Common myeloid progenitor, CD34-positive (primary cell): Measurements from ENCODE around the gene FHIT.

ENCODE experiments used
- CTCF ChIA-PET: fragments of 350-600 bp; sonication (Branson Sonifier 250); formaldehyde crosslinking; loops from one replicate; lab custom pipeline; 2021; ENCODE audit warnings: antibody characterized with exemption; lab: Charles Lee
- POLR2A ChIA-PET: fragments of 350-600 bp; sonication (Branson Sonifier 250); formaldehyde crosslinking; loops from one replicate; lab custom pipeline; 2021; ENCODE audit warnings: antibody characterized with exemption; lab: Charles Lee
- DNase-seq, 3 donors: peaks; one replicate each; pipeline versions ENCODE4 v3.0.0 to v3.0.0-alpha.2; 2013
- H3K27ac ChIP-seq, 2 experiments: 1 replicate in 1 of 2; 2 replicates in 1 of 2; pipeline ENCODE4 v1.7.0; 2013; ENCODE audit warnings: inconsistent platforms in 2 of 2, low read length in 2 of 2, mild to moderate bottlenecking in 2 of 2, low read depth in 1 of 2, moderate library complexity in 1 of 2; ENCODE audit not compliant: severe bottlenecking in 2 of 2, insufficient read depth in 1 of 2, poor library complexity in 1 of 2
- H3K27me3 ChIP-seq, 5 experiments: replicated peaks in 2 of 5; 1 replicate in 3 of 5; 2 replicates in 2 of 5; pipeline versions ENCODE4 v1.6.1 to v1.7.0; 2013; ENCODE audit warnings: low read length in 4 of 5, mild to moderate bottlenecking in 2 of 5, moderate library complexity in 2 of 5, inconsistent platforms in 1 of 5; ENCODE audit not compliant: insufficient read depth in 5 of 5, control insufficient read depth in 4 of 5
- H3K36me3 ChIP-seq, 4 experiments: 1 replicate in 2 of 4; 2 replicates in 2 of 4; pipeline versions ENCODE4 v1.6.1 to v1.7.0; 2013; ENCODE audit warnings: low read length in 3 of 4, control low read depth in 1 of 4, mild to moderate bottlenecking in 1 of 4; ENCODE audit not compliant: control insufficient read depth in 4 of 4, insufficient read depth in 4 of 4
- H3K4me1 ChIP-seq, 4 experiments: 1 replicate in 3 of 4; 2 replicates in 1 of 4; pipeline versions ENCODE4 v1.6.1 to v1.7.1; 2013; ENCODE audit warnings: low read length in 3 of 4, mild to moderate bottlenecking in 3 of 4, control low read depth in 1 of 4, inconsistent platforms in 1 of 4, moderate library complexity in 1 of 4; ENCODE audit not compliant: control insufficient read depth in 4 of 4, insufficient read depth in 4 of 4; ENCODE audit errors: control extremely low read depth in 1 of 4
- H3K4me3 ChIP-seq, 7 experiments: 1 replicate in 4 of 7; 2 replicates in 3 of 7; pipeline versions ENCODE4 v1.5.1 to v1.7.0; 2013; ENCODE audit warnings: mild to moderate bottlenecking in 7 of 7, low read length in 6 of 7, moderate library complexity in 6 of 7, inconsistent platforms in 2 of 7, low read depth in 2 of 7, control low read depth in 1 of 7; ENCODE audit not compliant: insufficient read depth in 4 of 7, control insufficient read depth in 1 of 7; ENCODE audit errors: extremely low read depth in 1 of 7
- H3K9me3 ChIP-seq, 5 experiments: 1 replicate in 4 of 5; 2 replicates in 1 of 5; pipeline versions ENCODE4 v1.6.1 to v1.7.1; 2013; ENCODE audit warnings: low read length in 4 of 5, mild to moderate bottlenecking in 2 of 5, inconsistent platforms in 1 of 5, low read depth in 1 of 5, moderate library complexity in 1 of 5; ENCODE audit not compliant: control insufficient read depth in 4 of 5, insufficient read depth in 2 of 5; ENCODE audit errors: control extremely low read depth in 1 of 5
- WGBS: methylation state at CpG from one replicate; pipeline ENCODE4 v1.1.5; 2013; ENCODE audit not compliant: insufficient coverage; 5-methylcytosine and 5-hydroxymethylcytosine counted together

Gene FHIT

DNA sequence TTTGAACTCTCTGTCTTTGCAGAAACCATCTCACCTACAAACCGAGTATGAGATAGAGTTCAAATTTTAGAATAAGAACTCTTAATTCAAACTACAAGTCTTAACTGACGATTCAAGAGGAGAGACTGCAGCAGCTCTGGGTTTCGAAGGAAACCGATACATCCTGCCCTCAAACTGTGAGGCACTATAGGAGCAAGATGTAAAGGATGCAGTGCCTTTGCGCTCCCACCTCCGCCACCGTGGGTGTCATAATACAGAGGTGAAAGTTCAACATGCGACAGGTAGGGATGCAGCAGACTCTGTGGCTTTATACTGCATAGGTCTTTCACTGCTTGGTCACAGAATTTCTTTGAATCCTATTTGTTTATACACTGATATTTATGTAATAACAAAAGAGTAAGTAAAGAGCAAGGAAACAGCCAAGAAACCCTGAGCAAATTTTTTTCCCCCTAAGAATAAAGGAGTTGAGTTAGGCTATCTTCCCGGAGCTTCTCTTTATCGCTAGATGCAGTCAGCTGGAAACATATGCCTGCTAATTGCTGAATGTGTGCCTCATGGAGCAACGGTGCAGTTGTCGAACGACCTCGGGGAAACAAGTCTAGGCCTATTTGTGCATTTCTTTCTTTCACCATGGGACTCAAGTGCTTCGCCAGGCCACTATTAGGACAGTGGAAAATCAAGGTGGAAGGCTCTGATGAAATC is 1103.9 kb downstream of the FHIT start:
- Histone ChIP-seq H3K27me3 (no peaks in the 10 kb centered on the region), H3K36me3 (no peaks in the 10 kb centered on the region), H3K27ac (no peak overlapping the region), H3K9me3 (no peaks in the 10 kb centered on the region), H3K4me3 (no peak overlapping the region), H3K4me1 (no peaks in the 10 kb centered on the region)
- ChIA-PET POLR2A (no interaction called here), CTCF (no interaction called here)
- DNase-seq, result no peak
- WGBS, result 92% methylated on average over 13 of the region's 15 CpGs

DNA sequence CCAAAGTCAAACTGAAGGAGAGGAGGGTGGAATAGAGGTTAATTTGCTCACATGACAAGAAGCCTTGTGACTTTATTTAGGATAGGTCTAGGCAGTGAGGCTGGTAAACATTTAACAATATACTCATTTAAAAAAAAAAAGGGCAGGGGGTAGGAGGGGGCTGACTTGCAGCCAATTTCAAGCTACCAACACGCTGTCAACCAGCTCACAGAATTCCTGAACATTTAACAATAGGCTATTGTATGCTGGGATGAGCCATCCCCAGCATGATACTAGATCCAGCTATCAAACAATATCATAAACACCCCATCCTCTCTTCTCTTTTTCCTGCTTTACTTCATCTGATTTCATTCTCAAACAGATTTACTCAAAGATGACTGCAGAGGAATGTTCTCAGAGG is 1105.1 kb downstream of the FHIT start:
- no peaks in the 10 kb centered on the region for H3K36me3 ChIP-seq
- H3K27me3 ChIP-seq, result no peaks in the 10 kb centered on the region
- H3K4me1 ChIP-seq, result no peaks in the 10 kb centered on the region
- no peak overlapping the region for H3K27ac ChIP-seq
- no peaks in the 10 kb centered on the region for H3K9me3 ChIP-seq
- no peak overlapping the region for H3K4me3 ChIP-seq
- WGBS, result 100% methylated on average over 1 of the region's 1 CpG
- ChIA-PET CTCF (interaction anchor here (0.9 to 1.4 kb wide), 2 partner anchors 11 to 30 kb away, joined by 3 to 4 read pairs; no protein-coding TSS in a partner anchor), POLR2A (no interaction called here)
- DNase-seq, result no peak

DNA sequence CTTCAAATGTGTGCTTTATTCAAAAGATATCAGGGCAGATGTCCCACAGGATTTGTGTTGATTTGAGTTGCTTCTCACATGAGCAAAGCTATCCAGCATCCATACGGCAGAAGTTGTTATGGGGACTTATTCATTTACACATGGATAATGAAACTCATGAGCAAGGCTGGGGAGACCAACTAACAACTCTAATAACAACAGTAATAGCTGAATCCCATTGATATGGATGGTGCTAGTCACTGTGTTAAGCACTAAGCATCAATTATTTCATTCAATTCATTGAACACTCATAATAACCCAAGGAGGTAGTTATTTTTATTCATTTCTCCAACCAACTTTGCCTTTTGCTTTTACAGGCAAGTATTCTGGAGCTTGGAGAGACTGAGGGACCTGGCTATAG is 1107.2 kb downstream of the FHIT start:
- ChIA-PET POLR2A (interaction anchor here (0.6 kb wide), 1 partner anchor 10 kb away, joined by 5 read pairs; no protein-coding TSS in a partner anchor), CTCF (no interaction called here)
- DNase-seq, result no peak
- no peaks in the 10 kb centered on the region for H3K36me3 ChIP-seq
- H3K4me1 ChIP-seq, result no peaks in the 10 kb centered on the region
- no peak overlapping the region for H3K4me3 ChIP-seq
- H3K27ac ChIP-seq, result no peak overlapping the region
- no peaks in the 10 kb centered on the region for H3K9me3 ChIP-seq
- no CpG with 5 or more reads among the region's 1 CpG for WGBS
- no peaks in the 10 kb centered on the region for H3K27me3 ChIP-seq

GRCh38 chr3:60142009-60142408 is 1109.2 kb downstream of the FHIT start:
- Histone ChIP-seq H3K27ac (no peak overlapping the region), H3K36me3 (no peaks in the 10 kb centered on the region), H3K4me1 (no peaks in the 10 kb centered on the region), H3K4me3 (no peak overlapping the region), H3K9me3 (no peaks in the 10 kb centered on the region), H3K27me3 (no peaks in the 10 kb centered on the region)
- WGBS, result no CpG with 5 or more reads among the region's 2 CpGs
- ChIA-PET CTCF (no interaction called here), POLR2A (no interaction called here)
- no peak for DNase-seq

DNA sequence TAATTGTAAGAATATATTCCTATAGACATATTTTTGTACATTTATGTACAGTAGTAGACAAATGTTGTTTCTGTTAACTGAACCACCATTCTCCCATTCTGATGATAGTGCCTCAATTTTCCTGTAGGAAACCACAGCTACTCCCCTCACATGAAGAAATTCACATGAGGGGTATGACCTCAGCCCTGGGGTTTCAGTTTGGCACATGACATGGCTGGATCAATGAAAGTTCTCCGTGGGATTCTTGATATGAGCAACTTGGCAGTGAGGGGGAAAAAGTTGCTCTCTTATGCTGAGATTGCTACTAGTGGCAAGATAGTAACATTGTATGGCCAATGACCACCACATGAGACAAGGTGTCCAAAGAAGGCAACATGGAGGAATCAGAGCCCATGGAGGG is 1111.1 kb downstream of the FHIT start:
- ChIA-PET CTCF (no interaction called here), POLR2A (no interaction called here)
- no peak overlapping the region for H3K27ac ChIP-seq
- no peaks in the 10 kb centered on the region for H3K9me3 ChIP-seq
- H3K4me1 ChIP-seq, result no peaks in the 10 kb centered on the region
- no peaks in the 10 kb centered on the region for H3K36me3 ChIP-seq
- 100% methylated on average over 1 of the region's 1 CpG for WGBS
- no peaks in the 10 kb centered on the region for H3K27me3 ChIP-seq
- H3K4me3 ChIP-seq, result no peak overlapping the region
- no peak for DNase-seq

DNA sequence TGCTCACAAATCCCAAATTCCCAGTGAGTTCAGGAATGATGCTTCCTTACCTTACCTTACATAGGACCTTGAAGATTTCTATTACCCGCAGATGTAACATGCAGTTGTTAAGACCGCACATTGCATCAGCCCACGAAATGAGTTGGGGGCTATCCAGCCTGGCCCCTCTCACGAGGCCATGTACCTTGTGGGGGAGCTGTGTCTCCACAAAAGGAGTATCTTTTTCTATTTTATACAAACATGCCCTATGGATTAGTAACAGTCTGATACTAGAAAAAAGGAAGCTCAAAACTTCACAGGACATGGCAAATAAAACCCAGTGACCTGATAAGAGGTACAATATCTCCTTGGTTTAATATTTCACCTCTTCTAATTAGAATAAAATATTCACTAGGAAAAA is 1114.7 kb downstream of the FHIT start:
- Histone ChIP-seq H3K9me3 (no peaks in the 10 kb centered on the region), H3K4me1 (peaks cover 5 to 9% (median 9%) of the 10 kb centered on the region in 4 experiments), H3K36me3 (no peaks in the 10 kb centered on the region), H3K4me3 (no peak overlapping the region), H3K27me3 (no peaks in the 10 kb centered on the region), H3K27ac (no peak overlapping the region)
- 100% methylated on average over 1 of the region's 4 CpGs for WGBS
- CTCF ChIA-PET, result no interaction called here
- no peak for DNase-seq
- POLR2A ChIA-PET, result interaction anchor here (0.6 kb wide), 1 partner anchor 1059 kb away, joined by 6 read pairs; no protein-coding TSS in a partner anchor

DNA sequence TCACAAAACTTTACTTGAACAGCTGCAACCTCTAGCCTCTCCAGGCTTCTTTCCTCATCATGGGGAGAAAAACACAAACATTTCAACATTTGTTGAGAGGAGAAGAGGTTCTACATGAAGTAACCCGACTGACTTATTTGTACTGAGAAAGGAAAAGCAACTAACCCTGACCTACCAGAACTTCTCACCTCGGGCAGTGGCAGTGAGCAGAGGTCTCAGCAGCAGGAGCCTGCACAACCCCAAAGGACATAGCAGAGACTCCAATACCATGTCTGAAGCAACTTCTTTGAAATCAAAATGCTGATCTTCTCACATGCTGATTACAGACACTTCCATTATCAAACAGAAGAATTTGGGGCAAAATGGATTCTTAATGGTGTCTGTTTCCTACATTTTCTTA is 1115.8 kb downstream of the FHIT start:
- ChIA-PET CTCF (no interaction called here), POLR2A (no interaction called here)
- Histone ChIP-seq H3K36me3 (no peaks in the 10 kb centered on the region), H3K4me1 (peaks cover 5 to 9% (median 9%) of the 10 kb centered on the region in 4 experiments), H3K4me3 (no peak overlapping the region), H3K9me3 (no peaks in the 10 kb centered on the region), H3K27ac (no peak overlapping the region), H3K27me3 (no peaks in the 10 kb centered on the region)
- 100% methylated on average over 1 of the region's 2 CpGs for WGBS
- DNase-seq, result no peak
